GM12892 (cell line): Measurements from ENCODE around the gene MORC2.

Experiments used
- DNase-seq: peaks from one replicate; pipeline ENCODE4 v3.0.0; 2011; ENCODE audit not compliant: insufficient read length
- FAIRE-seq: peaks from 2 replicates; lab custom pipeline; 2011; peaks lifted over from hg19 to GRCh38; lab: Jason Lieb, UNC
- POLR2A ChIP-seq: IDR thresholded peaks from 2 replicates; pipeline ENCODE4 v1.6.1; 2011; ENCODE audit warnings: low read depth, low read length, control low read depth
- POLR2AphosphoS5 ChIP-seq: IDR thresholded peaks from 2 replicates; pipeline ENCODE4 v1.6.1; 2011; ENCODE audit warnings: low read depth, low read length, control low read depth
- TAF1 ChIP-seq: IDR thresholded peaks from 2 replicates; pipeline ENCODE4 v1.6.1; 2011; ENCODE audit warnings: low read depth, mild to moderate bottlenecking, control low read depth, low read length, borderline replicate concordance

MORC2 gene

GRCh38 chr22:30930228-30930627 lies 38.3 kb downstream of the MORC2 start:
- no peak for DNase-seq
- no peak for TF ChIP-seq POLR2A
- no peak for TF ChIP-seq POLR2AphosphoS5
- no peak for TF ChIP-seq TAF1
- no peak for FAIRE-seq

DNA sequence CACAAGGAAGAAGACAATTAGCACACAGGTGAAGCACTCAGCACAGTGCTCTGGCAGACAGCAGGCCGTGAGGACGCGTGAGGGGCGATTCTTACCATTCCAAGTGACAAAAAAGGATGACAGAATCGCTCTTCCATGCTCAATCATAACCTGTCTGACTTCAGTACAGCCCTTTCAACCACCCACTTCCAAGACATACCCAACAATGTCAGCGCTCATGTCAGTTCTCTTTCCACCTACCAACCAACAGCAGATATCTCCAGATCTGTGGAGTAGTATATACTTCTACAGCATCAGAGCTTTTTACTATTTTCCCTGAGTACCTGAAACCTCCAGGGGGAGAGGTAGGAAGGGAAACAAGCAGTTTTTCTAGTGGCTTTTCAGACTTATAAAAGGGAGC lies 40.2 kb downstream of the MORC2 start:
- FAIRE-seq (no peak), DNase-seq (no peak)
- TF ChIP-seq POLR2A (no peak), POLR2AphosphoS5 (no peak), TAF1 (no peak)

DNA sequence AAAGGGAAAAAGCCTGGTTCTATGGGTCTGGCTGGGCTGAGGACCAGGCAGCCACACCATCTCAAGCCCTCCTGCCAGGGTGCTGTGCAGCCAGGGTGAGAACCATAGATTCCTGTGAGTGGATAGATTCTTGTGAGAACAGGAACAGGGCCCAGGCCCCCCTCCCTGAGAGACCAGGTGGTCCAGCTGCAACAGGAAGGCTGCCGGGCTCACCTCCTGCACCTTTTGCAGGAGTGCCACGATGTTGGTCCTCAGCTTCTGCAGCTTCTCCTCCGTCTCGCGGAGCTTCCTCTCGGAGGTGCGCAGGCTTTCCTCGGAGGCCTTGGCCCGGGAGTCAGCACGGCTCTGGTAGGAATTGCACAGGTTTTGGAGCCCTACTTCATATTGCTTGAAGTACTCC lies 40.8 kb downstream of the MORC2 start:
- no peak for FAIRE-seq
- no peak for TF ChIP-seq TAF1
- TF ChIP-seq POLR2A, result no peak
- no peak for TF ChIP-seq POLR2AphosphoS5
- no peak for DNase-seq

DNA sequence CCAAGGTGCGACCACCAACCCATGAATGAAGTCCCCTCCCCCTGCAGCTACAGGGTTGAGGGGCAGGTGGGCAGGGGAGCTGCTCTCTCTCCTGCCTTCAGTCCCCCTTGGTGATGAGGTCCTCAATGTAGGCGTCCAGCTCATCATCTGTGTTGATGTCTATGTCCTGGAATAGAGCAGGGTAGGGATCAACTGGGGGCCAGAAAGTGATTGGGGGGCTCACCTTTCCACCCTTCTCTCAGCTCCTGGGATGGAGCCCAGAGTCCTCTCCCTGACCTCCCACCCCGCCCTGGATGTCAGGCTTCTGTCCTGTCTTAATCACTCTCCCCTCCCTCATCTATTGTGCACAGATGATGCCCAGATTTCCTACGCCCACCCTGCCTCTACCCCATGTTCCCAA lies 41.9 kb downstream of the MORC2 start:
- DNase-seq (no peak), FAIRE-seq (no peak)
- no peak for TF ChIP-seq POLR2A
- TF ChIP-seq POLR2AphosphoS5, result no peak
- no peak for TF ChIP-seq TAF1

DNA sequence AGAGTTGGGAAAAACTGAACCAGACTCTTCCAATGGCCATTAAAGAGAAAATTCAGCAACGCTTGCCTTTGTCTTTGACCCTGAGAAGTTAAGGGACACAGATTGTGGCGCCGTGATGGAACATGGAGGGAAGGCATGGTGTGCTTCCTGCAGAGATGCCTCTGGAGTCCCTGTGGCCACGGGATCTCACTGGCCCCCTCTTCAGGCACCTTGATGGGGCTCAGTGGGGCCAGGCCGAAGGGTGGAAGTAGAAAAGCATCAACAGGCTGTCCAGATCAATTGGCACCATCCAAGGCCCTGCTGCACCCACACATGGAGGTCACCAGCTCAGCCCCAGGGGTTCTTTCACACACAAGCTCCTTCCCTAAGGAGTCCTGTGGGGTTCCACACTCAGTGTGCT lies 42.9 kb downstream of the MORC2 start:
- no peak for FAIRE-seq
- DNase-seq, result no peak
- TF ChIP-seq POLR2A (no peak), TAF1 (no peak), POLR2AphosphoS5 (no peak)

GRCh38 chr22:30923168-30923900 lies 45.2 kb downstream of the MORC2 start:
- no peak for TF ChIP-seq POLR2AphosphoS5
- TF ChIP-seq POLR2A, result no peak
- no peak for TF ChIP-seq TAF1
- DNase-seq, result no peak
- no peak for FAIRE-seq

DNA sequence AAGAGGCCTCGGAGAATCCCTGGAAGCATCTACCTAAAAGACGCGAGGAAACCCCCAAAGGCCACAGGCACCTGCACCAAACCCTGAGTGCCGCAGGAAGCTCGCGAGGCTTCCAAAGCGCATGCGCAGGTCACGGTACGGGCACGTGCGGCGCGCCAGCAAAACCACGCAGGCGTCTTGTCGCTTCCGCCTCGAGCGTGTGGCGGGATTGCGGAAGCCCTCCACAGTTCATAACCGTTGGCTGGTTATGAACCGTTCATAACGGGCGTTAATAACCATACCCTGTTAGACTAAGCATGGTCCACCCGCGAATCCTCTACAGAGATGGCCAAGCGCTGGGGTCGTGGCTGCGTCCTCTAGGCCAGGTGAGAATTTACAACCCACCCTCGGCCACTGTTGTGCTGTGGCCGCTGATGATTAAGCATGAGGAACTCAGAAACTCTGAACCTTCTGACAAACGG lies 46.4 kb downstream of the MORC2 start:
- TF ChIP-seq POLR2AphosphoS5, result no peak
- peak; percentile 26; the same call in 1 of the 2 replicates for TF ChIP-seq POLR2A
- DNase-seq, result peak; percentile 47
- FAIRE-seq, result peak; percentile 51

DNA sequence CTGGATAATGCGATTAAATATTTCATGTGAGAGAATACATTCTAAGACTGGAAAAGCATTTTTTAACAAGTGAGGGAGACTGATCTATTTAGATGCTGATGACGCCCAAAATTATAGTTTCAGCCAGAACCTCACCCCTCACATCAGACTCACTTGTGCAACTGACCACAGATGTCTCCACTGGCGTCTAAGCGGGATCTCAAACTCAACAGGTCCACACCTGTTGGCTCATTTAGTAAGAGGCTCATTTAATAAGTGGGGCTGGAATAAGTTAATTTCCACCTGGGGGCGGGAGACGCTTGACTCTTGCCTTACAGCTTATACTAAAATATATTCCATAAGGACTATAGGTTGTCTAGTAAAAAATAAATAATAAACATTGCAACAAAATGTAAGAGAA lies 47.5 kb downstream of the MORC2 start:
- FAIRE-seq (no peak), DNase-seq (no peak)
- TF ChIP-seq TAF1 (no peak), POLR2AphosphoS5 (no peak), POLR2A (no peak)

GRCh38 chr22:30920407-30920806 lies 48.2 kb downstream of the MORC2 start:
- FAIRE-seq (peak; percentile 9), DNase-seq (peak; percentile 60)
- TF ChIP-seq POLR2AphosphoS5 (no peak), POLR2A (no peak), TAF1 (no peak)

DNA sequence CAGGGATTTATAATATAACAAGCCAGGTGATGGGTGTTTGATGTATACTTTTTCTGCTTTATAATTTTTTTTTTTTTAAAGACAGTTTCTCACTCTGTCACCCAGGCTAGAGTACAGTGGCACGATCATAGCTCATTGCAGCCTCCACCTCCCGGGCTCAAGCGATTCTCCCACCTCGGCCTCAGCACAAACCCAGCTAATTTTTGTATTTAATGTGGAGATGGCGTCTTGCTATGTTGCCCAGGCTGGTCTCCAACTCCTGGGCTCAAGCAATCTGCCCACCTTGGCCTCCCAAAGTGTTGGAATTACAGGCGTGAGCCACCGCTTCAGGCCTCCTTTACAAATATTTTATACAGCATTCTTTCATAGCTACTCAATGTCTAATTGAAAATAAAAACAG lies 48.6 kb downstream of the MORC2 start:
- TF ChIP-seq POLR2A (no peak), POLR2AphosphoS5 (no peak), TAF1 (no peak)
- no peak for DNase-seq
- FAIRE-seq, result no peak

- no peak for FAIRE-seq
- TF ChIP-seq POLR2AphosphoS5, result no peak
- DNase-seq, result no peak
These were observed 49.8 kb downstream of the MORC2 start for GRCh38 chr22:30918761-30919160.

- DNase-seq (no peak), FAIRE-seq (no peak)
- no peak for TF ChIP-seq POLR2AphosphoS5
These were observed 58.2 kb downstream of the MORC2 start for GRCh38 chr22:30910358-30910757.
